NB4 (cell line): Measurements from ENCODE around the gene RAB7A.

Source experiments
- CTCF ChIP-seq: IDR thresholded peaks from one replicate; pipeline ENCODE4 v1.5.1; 2012; ENCODE audit warnings: low read depth, low read length
- POLR2A ChIP-seq: IDR thresholded peaks from 2 replicates; pipeline ENCODE4 v1.6.1; 2011; ENCODE audit warnings: mild to moderate bottlenecking; ENCODE audit not compliant: insufficient read length; ENCODE audit errors: extremely low read depth

DNA sequence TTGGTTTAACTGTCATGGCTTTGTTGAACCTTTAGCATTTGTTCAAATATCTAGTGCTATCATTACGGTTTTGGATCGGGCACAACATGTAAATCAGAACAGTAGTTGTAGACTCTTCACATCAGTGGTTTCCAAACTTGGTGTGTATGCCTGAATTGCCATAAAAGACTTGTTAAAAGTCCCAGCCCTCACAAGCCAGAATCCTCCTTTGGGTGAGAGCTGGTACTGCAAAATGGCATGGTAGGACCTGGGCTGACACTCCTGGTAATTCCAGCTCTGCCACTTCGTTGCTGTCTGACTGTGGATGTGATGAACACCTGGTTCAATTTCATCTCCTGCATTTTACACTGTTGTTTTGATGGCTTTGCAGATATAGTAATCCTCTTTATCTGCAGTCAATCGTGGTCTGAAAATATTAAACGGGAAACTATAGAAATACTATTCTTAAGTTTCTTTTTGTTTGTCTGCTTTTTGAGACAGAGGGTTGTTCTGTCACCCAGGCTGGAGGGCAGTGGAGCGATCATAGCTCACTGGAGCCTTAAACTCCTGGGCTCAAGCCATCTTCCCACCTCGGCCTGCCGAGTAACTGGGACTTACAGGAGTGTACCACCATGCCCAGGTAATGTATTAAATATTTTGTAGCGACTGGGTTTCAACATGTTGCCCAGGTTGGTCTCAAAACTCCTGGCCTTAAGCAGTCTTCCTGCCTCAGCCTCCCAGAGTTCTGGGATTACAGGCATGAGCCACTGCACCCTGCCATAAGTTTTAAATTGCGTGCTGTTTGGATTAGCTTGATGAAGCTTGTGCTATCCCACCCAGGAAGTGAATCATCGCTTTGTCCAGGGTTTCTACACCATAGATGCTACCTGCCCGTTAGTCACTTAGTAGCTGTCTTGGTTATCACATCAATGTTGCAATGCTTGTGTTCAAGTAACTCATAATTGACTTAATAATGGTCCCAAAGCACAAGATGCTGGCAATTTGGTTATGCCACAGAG, 61.6 kb downstream of the RAB7A start:
- peak; percentile 31 for TF ChIP-seq CTCF
- TF ChIP-seq POLR2A: no peak
